Stimulated activated CD8-positive, alpha-beta memory T cell treated with anti-CD3 and anti-CD28 coated beads, Interleukin-7, amount 100 ng/mL, for 4 hours (primary cell): ENCODE results near the gene PLEKHA7.

Source experiments
- DNase-seq, 2 donors: peaks; one replicate each; pipeline ENCODE4 v3.0.0-alpha.2; 2020; ENCODE audit warnings: low read depth in 2 of 2

Gene PLEKHA7

DNA sequence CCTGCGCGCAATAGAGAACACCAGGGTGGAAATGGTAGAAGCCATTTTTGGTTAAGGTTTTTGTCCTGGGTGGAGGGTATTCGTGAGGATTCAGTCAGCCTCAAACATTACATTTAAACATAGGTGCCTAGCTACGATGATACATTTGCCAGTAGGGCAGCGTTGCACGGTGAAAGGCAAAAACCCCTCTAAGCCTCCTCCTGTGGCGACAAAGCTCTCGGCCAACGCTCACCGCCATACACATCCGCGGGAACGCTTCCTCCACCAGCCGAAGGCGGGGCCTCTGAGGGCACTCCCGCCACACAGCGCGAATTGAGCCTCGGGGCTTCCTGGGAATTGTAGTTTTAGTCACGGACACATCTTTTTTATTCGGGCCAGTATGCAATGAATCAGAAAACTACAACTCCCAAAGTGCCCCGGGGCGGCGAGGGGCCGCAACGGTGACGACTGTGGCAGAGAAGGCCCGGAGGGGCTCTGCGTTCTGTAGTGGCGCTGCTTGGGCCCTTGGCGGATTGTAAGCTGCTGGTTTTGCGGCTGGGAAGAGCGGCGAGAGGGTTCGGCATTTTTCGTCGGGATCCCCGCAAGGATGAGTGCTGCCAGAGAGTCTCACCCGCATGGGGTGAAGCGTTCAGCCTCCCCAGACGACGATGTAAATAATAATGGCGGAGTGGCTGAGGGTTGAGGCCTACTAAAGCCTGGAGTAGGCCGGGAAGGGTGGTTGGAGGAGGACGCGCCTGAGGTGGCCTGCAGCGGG lies 275.8 kb downstream of the PLEKHA7 start, which contains the start of gene C11orf58:
TSS of gene C11orf58 (plus strand) at position 455 of the 754 bp plus-strand sequence. CDS start at position 587, 132 bp downstream.
- DNase-seq = peak; percentile 90 to 91

- DNase-seq = no peak
Measured at GRCh38 chr11:16737818-16738192, 276.4 kb downstream of the PLEKHA7 start.
